C4-2B (cell line): ENCODE measurements around the gene CLNK.

Experiments
- ZFX ChIP-seq: fragments of 450-650 bp; IDR thresholded peaks from 2 replicates; pipeline ENCODE4 v1.6.1; 2017
- TF ChIP-seq, protein P1 (sequence below): fragments of 450-650 bp; conservative IDR thresholded peaks from 2 replicates; pipeline ENCODE4 v1.5.1; 2017; ENCODE audit warnings: mild to moderate bottlenecking

DNA sequence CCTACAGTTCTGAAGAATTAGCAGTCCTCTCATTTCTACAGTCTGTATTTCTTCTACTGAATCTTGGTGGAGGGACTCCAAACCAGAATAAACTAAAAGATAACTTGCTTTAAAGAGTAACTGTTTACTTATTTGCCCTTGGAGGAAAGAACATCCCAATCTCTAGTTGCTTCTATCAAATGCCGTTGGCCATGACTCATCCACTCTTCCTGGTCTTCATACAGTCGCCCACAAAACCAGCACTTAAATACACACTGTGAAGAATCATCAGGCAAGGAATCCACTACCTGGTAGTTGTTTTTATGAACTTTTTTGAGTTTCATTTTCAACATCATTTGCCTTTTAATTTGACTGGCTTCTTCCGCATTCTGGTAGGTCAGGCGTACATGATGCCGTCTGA, 241.6 kb downstream of the CLNK start:
- TF ChIP-seq, protein P1, sequence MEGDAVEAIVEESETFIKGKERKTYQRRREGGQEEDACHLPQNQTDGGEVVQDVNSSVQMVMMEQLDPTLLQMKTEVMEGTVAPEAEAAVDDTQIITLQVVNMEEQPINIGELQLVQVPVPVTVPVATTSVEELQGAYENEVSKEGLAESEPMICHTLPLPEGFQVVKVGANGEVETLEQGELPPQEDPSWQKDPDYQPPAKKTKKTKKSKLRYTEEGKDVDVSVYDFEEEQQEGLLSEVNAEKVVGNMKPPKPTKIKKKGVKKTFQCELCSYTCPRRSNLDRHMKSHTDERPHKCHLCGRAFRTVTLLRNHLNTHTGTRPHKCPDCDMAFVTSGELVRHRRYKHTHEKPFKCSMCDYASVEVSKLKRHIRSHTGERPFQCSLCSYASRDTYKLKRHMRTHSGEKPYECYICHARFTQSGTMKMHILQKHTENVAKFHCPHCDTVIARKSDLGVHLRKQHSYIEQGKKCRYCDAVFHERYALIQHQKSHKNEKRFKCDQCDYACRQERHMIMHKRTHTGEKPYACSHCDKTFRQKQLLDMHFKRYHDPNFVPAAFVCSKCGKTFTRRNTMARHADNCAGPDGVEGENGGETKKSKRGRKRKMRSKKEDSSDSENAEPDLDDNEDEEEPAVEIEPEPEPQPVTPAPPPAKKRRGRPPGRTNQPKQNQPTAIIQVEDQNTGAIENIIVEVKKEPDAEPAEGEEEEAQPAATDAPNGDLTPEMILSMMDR = no peak
- TF ChIP-seq ZFX = no peak
